NOMO-1 treated with DMSO at 0.1 percent for 48 hours (cell line): ENCODE results near the gene CCDC57.

Experiments
- DNase-seq: peaks from one replicate; lab custom pipeline; 2025; ENCODE audit not compliant: unreplicated experiment; lab: John Stamatoyannopoulos, UW

Gene CCDC57

DNA sequence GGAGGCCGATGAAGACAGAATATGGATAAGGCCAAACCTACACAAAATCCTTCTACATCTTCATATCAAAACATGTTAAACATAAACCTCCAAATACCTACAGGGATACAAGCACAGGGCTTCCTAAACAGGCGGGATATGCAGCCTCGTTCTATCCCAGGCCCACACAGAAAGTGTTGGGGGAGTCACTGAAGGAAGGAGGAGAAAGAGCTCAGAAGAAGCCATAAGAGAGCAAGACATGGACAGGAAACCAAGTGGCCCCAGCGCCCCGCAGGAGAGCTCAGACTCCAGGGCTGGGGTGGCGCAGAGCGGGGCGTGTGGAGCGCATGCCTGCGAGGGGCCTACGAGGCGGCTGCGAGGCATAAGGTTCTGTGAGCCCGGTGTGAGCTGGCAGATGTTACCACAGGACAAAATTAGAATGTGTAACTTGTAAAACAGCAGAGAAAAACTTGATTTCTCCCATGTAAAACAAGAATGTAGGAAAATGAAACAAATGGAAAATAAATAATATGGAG lies 103.6 kb downstream of the CCDC57 start:
- no peak for DNase-seq

DNA sequence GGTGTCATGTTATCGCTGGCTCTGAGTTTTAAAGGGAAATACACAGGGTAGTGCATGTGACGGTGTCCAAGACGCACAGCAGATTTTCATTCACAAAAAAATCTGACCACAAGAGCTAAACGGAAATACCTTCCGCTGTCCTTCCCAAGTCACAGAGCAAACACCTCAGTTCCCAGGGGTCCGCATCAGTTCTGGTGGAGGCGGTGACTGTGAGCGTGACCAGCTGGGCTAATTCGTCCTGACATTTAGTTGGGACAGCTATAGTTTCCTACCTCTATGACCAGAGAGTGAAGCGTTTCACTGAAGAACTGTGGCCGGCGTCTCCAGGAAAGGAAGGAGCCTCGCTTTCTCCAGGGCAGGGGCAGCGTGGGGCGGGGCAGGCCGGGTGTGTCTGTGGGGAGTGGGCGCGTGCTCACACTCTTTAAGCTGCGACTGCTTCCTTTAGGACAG lies 104.1 kb downstream of the CCDC57 start:
- DNase-seq: no peak

DNA sequence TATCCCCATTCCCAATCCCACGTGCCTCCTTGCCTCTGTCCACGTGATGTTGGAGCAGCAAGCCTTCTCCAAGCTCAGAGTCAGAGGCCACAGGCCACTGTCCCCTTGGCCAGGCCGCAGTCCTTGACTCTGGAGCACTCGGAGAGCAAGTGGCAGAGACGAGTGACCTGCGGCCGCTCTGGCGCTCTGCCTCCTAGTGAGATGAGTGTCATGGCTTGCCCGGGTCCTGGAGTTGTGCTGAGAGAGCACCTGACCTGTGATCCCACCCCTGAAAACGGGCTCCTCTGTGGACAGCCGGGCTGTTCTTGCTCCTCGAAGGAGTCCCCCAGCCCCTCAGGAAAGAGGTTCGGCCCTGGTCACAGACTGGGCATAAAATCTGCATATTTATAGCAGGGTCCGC lies 104.6 kb downstream of the CCDC57 start:
- DNase-seq: no peak

DNA sequence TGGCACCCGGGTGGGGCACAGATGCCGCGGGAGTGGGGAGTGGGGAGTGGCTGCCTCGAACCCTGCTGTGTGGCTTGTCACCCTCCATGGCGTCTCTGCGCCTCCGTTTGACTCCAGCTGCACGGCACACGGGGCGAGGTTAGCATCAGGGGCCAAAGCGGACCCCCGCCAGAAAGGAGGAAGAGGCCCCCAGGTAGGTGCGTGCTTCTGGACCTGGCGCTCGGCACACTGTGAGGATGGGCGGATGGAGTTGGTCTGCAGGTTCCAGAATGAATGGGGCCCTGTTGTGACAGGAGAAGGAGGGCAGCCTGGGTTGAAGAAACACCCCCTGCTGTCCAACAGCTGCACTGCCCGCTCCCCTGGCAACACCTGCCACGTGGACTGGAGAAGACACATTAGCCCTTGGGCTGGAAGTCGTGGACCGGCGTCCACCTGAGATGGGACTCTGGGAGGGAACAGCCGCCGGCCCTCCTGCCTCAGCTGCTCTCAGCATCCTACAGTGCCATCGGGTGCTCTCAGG lies 105.2 kb downstream of the CCDC57 start:
- no peak for DNase-seq

DNA sequence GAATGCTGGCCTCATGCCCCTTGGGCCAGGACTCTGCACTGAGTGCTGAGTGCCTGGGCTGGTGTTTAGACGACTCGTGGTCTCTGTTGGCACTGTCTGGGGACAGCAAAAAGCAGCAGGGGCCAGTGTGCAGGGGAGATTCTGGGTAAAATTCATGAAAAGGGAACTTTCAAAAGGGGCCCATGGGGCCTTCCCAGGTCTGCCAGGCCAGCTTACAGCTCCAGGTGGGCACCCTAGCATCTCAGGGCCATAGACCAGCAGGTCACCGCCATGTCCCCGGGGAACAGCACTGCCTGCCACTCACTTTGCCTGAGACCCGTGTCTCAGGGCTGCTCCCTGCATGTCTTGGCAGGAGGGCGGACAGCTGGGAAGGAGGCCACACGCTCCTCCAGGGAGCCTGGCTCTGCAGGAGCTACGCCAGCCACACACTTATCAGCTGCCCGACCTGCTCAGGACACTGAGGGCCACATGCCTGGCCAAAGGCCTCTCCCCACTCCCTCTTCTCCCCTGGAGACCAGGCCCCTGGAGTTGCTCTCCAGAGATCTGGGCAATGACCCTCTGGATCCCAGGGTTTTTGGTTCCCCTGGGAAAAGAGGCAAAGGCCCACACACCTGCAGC lies 105.8 kb downstream of the CCDC57 start:
- DNase-seq: no peak

DNA sequence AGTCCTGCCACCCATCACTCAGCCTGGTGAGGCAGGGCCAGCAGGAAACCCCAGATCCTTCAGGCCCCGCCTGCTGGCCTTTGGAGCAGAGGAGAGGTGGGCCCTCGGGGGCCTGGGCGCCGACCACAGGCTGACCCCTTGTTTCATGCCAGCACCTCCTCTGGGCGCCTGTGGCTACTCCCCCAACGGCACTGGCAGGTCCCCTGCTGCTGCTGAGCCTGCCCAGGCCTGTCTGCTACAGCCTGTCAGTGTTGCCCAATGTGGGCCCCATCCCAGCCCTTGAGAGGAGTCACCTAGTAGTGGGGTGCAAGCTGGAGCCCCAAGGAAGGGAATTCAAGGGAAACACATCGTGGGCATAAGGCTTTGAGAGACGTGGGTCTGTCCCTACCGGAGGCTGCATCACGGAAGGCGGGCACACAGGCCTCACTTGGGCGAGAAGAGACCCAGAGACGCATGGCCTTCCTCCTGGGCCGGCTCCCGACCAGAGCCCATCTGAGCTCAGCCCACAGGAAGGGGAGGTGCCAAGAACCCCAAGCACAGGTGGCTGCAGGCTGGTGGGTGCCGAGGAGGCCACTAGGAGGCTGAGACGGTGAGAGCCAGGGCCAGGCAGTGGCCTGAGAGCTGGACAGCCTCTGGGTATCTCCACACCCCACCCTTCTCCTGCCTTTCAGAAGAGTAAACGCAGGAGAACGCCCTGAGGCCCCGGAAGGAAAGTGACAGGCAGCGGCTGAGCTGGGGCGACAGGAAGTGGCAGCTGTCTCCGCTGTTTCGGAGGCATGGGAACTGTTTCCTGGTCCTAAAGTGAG lies 106.6 kb downstream of the CCDC57 start:
- peak; percentile 86 for DNase-seq

DNA sequence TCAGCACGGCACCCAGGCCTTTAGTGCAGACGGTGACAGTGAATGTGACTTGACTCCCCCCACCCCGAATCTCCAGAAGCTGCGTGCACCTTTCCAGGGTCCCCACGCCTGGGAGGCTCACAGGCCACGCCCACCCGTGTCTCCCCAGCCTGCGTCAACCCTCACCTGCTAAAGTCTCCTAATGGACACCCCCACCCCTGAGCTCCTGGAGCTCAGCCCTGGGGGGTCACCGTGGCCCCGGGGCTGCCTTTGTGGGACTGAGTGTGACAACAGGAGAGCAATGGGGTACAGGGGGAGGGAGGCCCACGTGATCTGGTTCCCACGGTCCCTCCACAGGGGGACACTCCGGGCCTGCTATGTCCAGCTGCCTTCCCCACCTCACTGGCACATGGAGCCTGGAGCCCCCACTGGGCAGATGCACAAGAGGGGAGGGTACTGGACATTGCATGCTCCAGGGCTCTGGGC lies 107.2 kb downstream of the CCDC57 start:
- DNase-seq: no peak

DNA sequence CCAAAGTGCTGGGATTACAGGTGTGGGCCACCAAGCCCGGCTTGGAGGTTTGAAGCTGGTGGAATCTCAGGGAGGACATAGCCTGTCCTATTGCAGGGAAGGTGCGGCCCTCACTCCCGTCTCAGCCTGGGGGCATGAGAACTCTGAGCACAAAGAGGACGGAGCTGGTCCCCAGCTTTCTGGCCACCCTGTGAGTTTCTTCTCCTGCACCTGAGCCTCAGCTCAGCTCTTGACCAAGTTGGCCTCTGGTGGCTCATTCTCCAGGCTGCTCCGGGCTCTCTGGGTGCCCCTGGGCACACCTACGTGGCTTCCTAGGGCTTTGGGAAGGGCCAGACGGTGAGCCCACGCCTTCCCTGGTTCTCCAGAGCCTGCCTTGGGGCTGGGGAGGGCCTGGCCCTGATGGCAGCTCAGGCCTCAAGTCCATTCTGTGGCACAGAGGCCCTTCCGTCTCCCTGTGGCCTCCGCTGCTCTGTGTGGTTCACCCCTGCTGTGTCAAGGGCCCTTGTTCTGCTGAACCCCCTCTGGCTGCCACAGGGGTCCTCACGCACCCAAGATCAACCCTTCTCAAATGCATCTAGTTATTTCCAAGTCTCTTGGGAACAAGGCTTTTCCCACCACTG lies 107.7 kb downstream of the CCDC57 start:
- no peak for DNase-seq

DNA sequence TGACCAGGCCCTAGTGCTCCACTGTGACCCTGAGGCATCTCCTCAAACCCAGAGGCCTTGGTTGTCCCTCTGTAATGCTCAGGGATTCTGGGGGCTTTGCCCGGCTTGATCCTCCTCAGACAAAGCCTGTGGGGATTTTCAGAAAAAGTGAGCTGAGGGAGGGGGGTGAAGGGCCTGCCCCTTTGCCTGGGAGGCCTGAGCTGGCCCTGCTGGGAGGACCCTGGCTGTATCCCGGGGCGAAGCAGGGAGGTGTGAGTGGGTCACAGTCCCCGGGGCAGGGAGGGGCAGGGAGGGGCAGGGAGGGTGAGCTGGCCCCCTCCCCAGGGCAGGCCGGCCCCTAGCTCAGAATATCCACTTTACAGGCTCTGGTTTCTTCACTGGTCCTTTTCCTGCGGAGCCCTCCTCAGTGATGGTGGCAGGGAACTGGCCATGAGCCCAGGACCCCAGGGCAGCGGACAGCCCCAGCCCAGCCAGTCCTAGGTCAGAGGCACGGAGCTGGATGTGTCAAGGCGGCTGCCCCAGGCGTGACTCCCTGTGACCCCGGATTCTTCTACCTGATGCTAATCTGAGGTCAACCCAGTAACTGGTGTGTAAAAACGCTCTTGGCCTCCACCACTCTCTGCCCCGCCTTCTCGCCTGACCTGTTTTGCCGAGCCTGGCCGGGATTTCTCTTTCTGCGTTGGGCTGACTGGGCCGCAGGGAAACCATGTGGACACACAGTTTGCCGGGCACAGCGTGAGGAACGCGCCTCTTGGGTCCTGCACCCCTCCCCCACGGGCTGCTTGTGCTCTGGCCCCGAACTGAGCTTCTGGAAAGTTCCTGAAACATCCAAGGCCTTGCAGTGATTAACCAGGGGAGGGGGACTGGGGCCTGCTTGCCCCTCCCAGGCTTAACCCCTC lies 108.8 kb downstream of the CCDC57 start:
- DNase-seq: no peak

DNA sequence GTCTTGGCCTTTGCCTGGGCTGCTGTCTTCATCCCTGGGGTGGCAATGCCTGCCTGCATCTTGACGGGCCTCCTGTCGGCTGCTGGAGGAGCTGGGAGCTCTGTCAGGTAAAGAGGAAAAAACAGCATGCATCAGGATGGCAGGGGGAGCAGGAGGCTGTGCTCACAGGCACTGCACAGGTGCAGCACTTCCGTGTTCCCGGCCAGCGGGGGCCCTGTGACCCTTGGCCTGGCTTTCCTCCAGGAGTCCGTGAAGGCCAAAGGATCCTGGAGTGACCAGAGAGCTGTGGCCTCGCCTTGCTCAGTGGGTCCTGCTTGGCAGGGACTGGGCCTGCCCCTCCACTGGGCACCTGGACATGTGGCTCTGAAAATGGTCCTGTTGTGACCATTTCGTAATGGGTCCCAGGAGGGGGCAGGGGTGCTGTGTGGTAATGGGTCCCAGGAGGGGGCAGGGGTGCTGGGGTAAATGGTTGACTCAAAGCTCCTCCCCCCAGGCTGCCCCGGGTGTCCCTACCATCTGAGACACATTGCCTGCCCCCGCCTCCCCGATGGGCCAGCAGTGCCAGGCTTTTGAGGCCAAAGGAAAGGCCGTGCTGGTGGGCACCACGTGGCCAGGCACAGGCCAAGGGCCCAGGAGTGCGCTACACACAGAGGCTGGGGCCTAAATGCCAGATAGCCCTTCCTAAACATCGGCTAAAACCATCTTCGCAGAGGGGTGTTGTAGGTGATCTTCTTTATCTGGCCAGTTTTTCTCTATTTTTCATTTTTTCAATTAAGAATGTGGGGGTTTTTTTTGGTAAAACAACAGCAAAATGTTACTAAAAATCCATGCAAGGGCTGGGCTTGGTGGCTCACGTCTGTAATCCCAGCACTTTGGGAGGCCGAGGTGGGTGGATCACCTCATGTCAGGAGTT lies 110.6 kb downstream of the CCDC57 start:
- DNase-seq: no peak

DNA sequence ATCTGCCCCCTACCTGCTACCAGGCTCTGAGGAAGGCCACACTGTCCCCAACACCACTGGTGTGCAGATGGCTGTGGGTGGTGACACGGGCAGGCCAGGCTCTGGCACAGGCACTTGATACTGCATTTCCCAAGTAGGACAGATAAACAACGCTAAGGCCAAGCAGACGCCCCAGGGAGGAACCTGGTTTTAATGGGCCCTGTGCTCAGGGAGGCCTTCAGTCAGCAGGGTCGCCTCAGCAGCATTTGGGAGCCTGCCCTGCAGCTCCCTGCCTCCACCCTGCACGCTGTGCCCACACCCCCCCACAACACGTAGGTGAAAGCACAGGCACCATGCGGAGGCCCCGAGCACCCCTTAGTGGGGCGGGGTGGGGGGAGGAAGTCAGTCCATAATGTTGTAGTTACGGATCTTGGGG lies 111.3 kb downstream of the CCDC57 start:
- no peak for DNase-seq

DNA sequence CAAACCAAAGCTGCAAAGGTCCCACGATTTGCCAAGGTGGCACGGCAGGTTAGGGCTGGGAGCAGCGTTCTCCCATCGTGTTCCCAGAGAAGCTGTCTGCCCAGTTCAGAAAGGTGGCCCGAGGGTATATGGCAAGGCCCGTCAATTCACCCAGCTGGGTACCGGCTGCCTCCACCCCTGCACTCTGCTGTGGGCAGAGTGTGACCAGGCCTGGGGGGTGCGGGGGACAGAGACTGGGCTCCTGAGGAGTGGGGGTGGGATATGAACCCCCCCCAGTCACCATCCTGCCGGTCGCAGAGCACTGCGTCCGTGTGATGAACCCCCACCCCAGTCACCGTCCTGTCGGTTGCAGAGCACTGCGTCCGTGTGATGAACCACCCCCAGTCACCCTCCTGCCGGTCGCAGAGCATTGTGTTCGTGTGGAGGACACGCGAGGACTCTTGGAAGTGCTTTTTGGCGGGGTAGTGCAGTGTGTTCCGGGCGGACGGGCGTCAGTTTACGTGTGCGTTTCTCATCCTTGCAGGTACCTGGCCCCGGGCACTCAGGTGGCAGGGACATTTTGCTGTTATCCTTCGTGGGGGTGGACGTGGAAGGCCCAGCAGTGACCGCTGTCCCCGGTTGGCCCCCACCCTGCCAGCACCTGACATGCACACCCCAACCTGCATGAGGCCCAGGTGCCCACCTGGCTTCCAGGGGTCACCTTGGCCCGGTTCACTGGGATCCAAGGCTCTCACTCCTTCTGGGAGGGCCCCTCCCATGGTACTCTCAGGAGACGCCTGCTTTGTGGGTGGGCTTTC lies 111.9 kb downstream of the CCDC57 start:
- DNase-seq: no peak

DNA sequence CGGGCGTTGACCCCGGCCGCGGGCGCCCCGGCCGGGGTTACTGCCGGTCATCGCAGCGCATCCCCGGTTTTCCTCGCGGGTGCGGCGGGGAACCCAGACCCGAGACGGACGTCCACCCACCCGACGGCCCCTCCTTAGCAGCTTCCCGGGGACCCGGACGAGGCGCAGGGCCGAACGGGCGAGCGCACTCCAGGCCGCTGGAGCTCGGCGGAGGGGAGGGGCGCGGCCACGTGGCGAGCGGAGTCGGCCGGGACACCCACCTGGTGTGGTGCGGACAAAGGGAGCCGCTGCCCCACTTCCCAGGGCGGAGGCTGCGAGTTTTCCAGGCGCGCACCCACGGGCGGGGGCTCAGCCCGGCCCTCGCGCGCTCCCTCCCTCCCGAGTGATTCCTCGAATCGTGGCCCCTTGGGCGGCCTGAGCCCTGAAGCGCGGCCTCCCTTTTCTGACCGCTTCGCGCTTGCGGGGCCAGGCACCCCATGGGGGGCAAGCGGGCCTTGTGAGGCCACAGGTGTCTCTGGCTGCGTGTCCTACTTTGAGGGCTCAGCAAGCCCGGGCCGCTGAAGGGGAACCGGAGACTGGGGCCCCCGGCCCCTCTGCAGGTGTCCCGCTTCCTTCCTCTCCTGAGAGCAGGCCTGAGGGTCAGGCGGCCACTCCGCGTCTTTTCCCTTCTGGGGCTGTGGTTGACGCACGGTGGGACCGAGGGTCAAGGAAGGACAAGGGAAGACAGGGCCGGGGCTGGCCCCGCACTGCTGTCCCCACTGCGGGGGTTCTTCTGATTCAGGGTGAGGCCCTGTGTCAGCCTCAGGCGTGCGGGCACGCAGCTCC lies 113.5 kb downstream of the CCDC57 start:
- DNase-seq: peak; percentile 4

DNA sequence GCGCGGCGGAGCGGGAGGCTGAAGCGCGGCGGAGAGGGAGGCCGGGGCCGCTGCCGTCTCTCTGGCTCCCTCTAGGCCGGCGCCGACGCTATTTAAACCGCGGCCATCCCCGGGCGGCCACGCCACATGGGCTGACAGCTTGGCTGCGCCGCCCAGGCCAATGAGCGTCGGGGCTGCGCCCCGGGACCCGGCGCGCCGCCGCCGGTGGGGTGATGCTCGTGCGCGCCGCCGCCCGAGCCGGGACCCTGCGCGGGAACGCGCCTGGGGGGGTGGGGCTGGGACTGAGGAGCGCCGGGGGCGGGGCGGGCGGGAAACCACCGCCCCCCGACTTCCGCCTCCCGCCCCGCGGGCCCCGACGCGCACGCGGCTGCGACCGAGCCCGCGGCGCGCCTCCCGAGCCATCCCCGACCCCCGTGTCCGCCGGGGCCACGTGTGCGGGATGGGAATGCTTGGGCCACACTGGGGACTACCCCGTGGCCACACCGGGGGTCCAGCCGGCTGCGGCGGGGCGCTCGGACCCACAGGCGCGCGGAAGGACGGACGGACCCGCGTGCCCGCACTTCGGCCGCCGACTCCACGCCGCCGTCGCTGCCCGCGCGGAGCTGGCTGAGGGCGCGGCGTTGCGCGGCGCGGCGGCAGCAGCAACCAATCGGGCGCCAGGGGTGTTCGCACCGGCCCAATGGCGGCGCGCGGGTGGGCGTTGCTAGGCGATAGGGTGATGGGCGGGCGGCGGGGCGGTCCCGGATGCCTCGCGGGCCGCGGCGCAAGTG lies 114.3 kb downstream of the CCDC57 start, which contains the start of gene FASN:
FASN (minus strand) TSS at position 68 of the 770 bp plus-strand sequence. CDS start 1,791 bp downstream, outside the sequence.
- peak; percentile 89 for DNase-seq

DNA sequence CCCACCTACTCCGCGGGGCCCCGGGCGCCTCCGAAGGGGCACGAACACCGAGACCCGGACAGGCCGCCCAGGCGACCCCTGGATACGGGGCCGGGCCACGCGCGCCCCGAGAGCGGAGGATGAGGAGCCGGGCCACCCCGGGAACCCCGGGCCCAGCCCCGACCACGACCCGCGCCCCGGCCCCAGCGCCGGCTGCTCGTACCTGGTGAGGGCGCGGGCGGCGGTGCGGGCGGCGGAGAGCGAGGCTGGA lies 114.8 kb downstream of the CCDC57 start:
- no peak for DNase-seq

DNA sequence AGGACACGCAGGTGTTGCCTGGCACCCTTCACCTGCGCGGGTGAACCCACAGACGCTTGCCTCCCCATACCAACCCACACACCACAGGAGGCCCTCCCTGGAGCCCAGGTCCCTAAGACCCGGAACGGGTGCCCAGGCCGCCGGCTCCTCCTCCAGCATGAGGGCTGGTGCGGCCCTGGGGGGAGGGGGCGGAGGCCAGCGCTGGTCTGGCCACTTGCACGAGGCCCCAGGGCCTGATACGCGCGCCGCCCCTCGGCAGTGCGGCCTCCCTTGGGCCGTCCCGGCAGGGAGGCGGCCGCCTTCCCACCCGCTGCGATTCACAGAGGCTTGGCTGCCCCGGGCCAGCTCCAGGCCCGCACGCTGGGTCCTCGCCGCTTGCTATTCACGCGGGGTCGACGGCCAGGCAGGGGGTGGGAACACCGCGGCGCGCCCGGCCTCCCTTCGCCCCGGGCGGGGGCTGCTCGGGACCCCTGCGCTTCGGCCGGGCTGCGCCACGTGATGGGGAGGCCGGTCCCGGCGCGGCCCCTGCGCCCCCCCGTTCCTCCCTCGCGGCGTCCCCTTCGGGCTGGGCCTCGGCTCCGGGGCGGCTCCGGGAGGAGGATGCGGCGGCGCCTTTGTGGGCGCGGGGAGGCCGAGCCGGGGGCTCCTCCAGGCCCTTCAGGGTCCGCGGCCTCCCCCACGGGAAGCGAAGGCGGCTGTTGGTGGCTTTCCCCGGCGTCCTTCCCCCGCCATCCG lies 115.3 kb downstream of the CCDC57 start:
- DNase-seq: no peak
